Measurements from ENCODE around the gene RPS25.

DNA sequence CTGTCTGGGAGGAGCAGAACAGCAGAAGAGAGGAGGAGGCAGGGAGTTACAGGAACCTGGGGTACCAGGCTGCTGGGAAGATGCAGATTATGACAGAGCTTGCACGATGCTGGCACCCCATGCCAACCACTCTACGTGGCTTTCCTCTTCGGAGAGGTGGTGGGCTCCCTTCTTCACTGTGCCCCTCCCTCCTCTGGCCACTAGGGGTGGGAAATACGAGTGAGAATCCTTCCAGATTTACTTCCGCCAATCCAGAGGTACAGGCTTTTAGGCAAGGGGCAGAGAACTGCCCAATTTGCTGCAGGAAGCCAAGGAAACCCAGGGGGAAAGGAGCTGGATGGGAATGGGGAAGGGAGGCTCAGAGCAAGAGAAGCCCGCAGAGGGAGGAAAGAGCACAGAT is 26.6 kb upstream of the RPS25 start:
- TF ChIP-seq, protein P1, sequence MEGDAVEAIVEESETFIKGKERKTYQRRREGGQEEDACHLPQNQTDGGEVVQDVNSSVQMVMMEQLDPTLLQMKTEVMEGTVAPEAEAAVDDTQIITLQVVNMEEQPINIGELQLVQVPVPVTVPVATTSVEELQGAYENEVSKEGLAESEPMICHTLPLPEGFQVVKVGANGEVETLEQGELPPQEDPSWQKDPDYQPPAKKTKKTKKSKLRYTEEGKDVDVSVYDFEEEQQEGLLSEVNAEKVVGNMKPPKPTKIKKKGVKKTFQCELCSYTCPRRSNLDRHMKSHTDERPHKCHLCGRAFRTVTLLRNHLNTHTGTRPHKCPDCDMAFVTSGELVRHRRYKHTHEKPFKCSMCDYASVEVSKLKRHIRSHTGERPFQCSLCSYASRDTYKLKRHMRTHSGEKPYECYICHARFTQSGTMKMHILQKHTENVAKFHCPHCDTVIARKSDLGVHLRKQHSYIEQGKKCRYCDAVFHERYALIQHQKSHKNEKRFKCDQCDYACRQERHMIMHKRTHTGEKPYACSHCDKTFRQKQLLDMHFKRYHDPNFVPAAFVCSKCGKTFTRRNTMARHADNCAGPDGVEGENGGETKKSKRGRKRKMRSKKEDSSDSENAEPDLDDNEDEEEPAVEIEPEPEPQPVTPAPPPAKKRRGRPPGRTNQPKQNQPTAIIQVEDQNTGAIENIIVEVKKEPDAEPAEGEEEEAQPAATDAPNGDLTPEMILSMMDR (IDR thresholded peaks at IDR 0.05) = no peak
- TF ChIP-seq POLR2A (IDR thresholded peaks at IDR 0.05) = no peak
